Heart left ventricle (tissue), 13 donors: Measurements from ENCODE around the gene NUSAP1.

Experiments used
- POLR2A ChIP-seq, 2 donors: fragments of 450-650 bp; IDR thresholded peaks; one replicate each; pipeline ENCODE4 v1.6.1; 2017; ENCODE audit warnings: antibody characterized with exemption in 2 of 2, mild to moderate bottlenecking in 2 of 2, moderate library complexity in 2 of 2
- TF ChIP-seq, protein P1 (sequence below), 12 donors: fragments of 200-600 bp; sonication (generic) in 4 of 12; IDR thresholded peaks; one replicate each; pipeline versions ENCODE4 v1.5.0 to v1.8.0; 2018 to 2022; ENCODE audit warnings: antibody characterized with exemption in 12 of 12, mild to moderate bottlenecking in 5 of 12
- donor health status: ischemic (EF 13 %, LVEDD 7.1; RV severe dilation, severe dysfunction).
- donor health status: DM: no; HTN: yes; CAD: no.
- donor health status: DM: no; HTN: no; CAD: no.
- donor health status: ischemic (EF 25% LVEDD 6.9; RV normal size, moderate dysfunction).
- donor health status: ischemic (EF 25% LVEDD 5.7; RV mildly dilated, moderate dysfunction).
- donor health status: ischemic (EF 35%, LVEDD 5.7; RV mildly dilated, moderate dysfunction).
- donor health status: nonischemic (EF 11% LVEDD 7.7; RV severe dilation, severe dysfunction).
- donor health status: DM: yes; HTN: yes; CAD: no.
- donor health status: PGD.
- donor health status: ischemic (EF 29% LVEDD 5.4; RV normal size, mild dysfunction).
- donor health status: nonischemic (EF 23%, LVEDD 6.1; RV moderate dilation, normal function).

DNA sequence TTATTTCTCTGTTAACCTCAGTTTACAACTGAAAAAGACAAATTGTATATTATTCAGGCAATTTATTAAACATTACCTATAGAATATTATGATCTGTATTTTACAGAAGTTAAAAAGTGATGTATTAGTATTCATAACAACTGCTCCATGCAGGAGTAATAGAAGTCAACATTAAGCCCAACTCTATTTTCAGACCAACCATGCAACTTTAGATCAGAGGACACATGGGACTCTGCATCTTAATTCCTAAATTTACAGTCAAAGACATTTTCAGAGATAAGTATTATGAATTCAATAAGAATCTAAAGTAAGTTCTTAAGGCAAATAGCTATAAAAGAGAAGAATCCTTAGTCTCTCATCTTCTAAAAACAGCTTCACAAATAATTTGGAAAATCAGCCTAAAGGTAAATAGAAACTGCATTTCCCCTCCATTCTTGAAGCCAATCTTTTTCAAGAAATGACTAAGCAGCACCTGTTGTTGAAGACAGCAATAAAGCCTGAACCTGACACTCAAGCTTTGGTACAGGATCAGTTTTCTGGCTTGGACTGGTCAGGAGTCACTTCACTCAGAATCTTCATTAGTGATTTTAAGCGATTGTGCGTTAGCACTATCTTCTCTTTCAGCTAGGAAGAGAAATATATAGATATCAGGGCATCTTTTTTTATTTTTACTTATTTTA, 23.3 kb upstream of the NUSAP1 start:
- no peak for TF ChIP-seq POLR2A (IDR thresholded peaks at IDR 0.05)
- TF ChIP-seq, protein P1, sequence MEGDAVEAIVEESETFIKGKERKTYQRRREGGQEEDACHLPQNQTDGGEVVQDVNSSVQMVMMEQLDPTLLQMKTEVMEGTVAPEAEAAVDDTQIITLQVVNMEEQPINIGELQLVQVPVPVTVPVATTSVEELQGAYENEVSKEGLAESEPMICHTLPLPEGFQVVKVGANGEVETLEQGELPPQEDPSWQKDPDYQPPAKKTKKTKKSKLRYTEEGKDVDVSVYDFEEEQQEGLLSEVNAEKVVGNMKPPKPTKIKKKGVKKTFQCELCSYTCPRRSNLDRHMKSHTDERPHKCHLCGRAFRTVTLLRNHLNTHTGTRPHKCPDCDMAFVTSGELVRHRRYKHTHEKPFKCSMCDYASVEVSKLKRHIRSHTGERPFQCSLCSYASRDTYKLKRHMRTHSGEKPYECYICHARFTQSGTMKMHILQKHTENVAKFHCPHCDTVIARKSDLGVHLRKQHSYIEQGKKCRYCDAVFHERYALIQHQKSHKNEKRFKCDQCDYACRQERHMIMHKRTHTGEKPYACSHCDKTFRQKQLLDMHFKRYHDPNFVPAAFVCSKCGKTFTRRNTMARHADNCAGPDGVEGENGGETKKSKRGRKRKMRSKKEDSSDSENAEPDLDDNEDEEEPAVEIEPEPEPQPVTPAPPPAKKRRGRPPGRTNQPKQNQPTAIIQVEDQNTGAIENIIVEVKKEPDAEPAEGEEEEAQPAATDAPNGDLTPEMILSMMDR (IDR thresholded peaks at IDR 0.05), result no peak
